K562 (cell line): ENCODE data around the gene VEZF1.

Experiments
- EZH2 ChIP-seq: IDR thresholded peaks from 2 replicates; pipeline ENCODE4 v1.6.1; 2012; ENCODE audit warnings: low read depth, mild to moderate bottlenecking, inconsistent platforms, low read length, borderline replicate concordance
- KLF13 ChIP-seq: fragments of 450-650 bp; IDR thresholded peaks from 2 replicates; pipeline ENCODE4 v1.6.1; 2016; ENCODE audit warnings: missing genetic modification characterization, low read depth, mild to moderate bottlenecking, missing compliant biosample characterization, moderate library complexity, borderline replicate concordance
- SMARCC2 ChIP-seq: fragments of 450-650 bp; IDR thresholded peaks from 2 replicates; pipeline ENCODE4 v1.6.1; 2017; ENCODE audit warnings: antibody characterized with exemption, moderate library complexity, mild to moderate bottlenecking, low read depth
- SP1 ChIP-seq: sonication (generic); formaldehyde crosslinking; IDR thresholded peaks from 2 replicates; pipeline ENCODE4 v1.8.1; 2022; ENCODE audit warnings: mild to moderate bottlenecking, missing genetic modification reagents
- ZNF79 ChIP-seq: fragments of 250-450 bp; sonication (Bioruptor Pico); IDR thresholded peaks from 2 replicates; pipeline ENCODE4 v1.4.0; 2020; ENCODE audit warnings: low read depth, mild to moderate bottlenecking, moderate library complexity
- TF ChIP-seq, protein P1 (sequence below), 3 experiments: IDR thresholded peaks in 2 of 3; conservative IDR thresholded peaks in 1 of 3; 2 replicates each; pipeline ENCODE4 v1.5.1; 2011 to 2012; ENCODE audit warnings: low read length in 3 of 3, mild to moderate bottlenecking in 3 of 3, control low read depth in 2 of 3, improper control_type of control experiment in 1 of 3, inconsistent platforms in 1 of 3, low read depth in 1 of 3, mixed read lengths in 1 of 3, moderate library complexity in 1 of 3; ENCODE audit not compliant: insufficient read depth in 2 of 3

DNA sequence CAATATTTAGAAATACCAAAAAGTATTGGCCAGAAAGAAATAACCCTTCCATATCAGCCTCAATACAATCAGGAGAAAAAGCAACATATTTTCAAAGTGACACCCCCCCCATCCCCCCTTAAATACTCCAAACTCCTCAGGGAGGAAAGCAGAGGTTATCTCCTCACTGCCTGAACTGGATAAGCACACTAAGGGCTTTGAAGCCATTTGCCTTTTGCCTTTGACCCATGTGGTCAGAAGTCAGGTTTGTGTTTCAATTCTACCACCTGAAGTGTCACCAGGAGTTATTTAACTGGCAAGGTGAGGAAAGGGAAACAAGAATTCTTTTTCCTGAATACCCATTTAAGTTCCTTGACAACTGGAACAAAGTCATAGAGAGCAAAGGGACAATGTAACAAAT, 3.5 kb upstream of the VEZF1 start:
- TF ChIP-seq, protein P1, sequence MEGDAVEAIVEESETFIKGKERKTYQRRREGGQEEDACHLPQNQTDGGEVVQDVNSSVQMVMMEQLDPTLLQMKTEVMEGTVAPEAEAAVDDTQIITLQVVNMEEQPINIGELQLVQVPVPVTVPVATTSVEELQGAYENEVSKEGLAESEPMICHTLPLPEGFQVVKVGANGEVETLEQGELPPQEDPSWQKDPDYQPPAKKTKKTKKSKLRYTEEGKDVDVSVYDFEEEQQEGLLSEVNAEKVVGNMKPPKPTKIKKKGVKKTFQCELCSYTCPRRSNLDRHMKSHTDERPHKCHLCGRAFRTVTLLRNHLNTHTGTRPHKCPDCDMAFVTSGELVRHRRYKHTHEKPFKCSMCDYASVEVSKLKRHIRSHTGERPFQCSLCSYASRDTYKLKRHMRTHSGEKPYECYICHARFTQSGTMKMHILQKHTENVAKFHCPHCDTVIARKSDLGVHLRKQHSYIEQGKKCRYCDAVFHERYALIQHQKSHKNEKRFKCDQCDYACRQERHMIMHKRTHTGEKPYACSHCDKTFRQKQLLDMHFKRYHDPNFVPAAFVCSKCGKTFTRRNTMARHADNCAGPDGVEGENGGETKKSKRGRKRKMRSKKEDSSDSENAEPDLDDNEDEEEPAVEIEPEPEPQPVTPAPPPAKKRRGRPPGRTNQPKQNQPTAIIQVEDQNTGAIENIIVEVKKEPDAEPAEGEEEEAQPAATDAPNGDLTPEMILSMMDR (IDR thresholded peaks at IDR 0.05 in 2 of 3, conservative IDR thresholded peaks at IDR 0.05 in 1 of 3; ENCODE audit: insufficient read depth in 2 of 3, low read depth in 1 of 3, low read length in 3 of 3): no peak
- TF ChIP-seq KLF13 (tag): no peak
- TF ChIP-seq ZNF79: no peak
- no peak for TF ChIP-seq SMARCC2
- no peak for TF ChIP-seq SP1 (CRISPR knock-in tag)
- no peak for TF ChIP-seq EZH2
